ENCODE data around the gene HDGFL2.

Gene HDGFL2

DNA sequence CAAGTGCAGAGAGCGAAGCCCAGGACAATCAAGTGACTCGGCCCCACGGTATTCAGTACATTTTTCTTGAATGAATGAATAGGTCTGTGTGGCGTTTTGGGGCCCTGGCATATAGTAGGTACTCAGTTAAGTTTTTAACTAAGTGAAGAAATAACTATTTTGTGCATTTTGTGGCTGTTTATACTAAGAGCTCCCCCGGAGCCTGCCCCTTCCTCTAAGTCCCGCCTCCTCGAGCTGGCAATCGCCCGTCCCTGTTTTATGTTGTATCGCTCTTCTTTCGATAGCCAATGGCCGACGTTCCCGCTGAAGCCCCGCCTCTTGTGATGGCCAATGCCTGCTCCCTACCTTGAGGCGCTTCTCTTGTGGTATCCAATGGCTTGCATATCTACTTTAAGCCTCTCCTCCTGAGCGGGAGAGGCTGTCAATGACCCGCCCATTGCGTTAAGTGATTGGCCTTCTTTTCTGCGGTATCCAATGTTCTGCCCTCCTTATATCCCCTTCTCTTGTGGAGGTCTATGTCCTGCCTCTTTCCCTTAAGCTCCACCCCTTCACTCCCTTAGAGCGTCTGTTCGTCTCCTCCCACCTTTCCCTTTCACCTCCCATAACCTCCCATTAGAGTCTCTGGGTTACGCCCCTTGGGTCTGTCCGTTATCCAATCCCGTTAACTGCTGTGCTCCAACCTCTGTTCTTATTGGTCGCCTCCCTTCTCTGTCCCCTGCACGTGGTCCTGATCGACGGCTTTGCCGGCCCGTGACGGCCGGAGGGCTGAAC lies 509 bp upstream of the HDGFL2 start:
- peak; percentile 100 for DNase-seq (ENCODE audit: low spot score)

DNA sequence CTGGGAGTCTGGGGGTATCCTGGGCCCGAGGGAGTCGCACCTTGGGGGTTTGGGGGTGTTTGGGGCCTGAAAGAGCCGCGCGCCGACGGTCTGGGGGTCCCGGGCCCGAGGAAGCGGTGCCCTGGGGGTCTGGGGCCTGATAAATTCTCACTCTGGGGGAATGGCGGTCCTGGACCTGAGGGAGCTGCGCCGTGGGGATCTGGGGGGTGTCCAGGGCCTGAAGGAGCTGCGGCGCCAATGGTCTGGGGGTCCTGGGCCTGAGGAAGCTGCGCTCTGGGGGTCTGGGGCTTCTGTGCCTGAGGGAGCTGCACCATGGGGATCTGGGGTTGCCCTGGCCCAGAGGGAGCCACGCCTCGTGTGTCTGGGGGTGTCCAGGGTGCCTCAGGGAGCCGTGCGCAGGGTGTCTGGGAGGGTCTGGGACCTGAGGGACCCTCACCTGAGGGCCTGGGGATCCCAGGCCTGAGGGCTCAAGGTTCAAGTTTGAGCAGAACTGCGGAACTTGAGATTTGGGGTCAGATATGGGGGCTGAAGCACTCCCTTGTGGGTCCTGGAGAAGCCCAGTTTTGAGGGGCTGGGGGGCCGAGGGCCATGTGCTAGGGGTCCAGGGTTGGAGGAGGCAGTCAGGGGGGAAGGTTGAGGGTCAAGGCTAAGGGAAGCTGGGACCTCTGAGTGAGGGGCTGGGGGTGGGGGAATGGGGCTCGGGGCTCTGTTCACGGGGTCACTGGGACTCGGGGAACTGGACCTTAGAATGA lies 1.1 kb downstream of the HDGFL2 start:
- DNase-seq (ENCODE audit: low spot score): no peak

DNA sequence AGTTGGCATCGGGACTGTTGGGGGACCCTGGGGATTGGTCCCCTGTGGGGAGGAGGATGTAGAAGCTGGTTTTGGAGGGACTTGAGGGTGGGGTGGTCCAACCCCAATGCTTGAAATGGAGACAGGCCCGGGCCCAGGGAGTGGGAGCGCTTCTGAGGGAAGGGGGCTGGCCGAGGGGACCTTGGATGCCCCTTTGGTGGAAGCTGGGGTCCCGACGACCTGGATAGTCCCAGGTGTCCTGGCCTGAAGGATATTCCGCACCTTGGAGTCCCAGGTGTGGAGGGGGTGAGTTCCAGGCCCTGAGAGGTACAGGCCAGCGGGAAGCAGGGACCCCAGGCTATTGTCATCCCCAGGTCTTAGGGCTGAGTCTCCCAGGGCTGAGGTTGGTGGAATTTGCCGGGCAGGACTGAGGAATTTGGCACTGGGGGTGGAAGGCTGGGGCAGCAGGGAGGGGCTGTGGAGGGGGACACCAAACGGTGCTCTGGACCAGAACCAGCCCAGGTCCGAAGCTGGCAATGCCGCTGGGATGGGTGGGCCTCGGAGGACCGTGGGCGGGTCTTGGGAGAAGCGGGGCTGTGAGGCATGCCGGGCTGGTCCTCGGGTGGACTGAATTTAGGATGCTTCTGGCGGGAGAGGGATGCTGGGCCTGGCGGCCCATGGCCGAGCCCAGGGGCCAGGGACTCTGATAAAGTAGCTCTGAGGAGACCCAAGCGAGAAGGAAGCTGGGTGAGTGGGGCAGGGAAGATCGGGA lies 1.8 kb downstream of the HDGFL2 start:
- DNase-seq (ENCODE audit: low spot score): no peak

DNA sequence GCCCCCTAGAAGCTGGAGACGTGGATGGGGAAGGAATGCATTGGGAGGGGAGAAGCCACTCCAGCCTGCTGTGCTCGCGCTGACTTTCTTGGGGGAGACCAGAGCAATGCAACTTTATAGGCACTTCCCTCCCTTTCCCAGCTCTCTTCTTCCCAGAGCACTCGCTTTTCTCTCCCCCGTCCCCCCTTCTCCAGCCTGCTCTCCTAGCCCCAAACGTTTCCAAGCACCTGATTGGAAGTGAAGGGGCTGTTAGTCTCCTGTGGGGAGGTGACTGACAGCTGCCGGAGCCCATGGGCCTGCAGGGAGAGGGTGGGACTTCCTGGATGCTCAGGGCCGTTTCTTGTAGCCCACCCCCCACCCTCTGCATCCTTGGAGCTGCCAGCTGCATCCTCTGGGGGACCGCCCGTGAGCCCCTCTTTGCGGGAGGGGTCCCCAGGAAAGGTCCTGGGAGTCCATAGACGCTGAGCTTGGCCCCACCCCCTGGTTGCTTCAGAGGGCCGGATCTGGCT lies 2.5 kb downstream of the HDGFL2 start:
- DNase-seq (ENCODE audit: low spot score): no peak

DNA sequence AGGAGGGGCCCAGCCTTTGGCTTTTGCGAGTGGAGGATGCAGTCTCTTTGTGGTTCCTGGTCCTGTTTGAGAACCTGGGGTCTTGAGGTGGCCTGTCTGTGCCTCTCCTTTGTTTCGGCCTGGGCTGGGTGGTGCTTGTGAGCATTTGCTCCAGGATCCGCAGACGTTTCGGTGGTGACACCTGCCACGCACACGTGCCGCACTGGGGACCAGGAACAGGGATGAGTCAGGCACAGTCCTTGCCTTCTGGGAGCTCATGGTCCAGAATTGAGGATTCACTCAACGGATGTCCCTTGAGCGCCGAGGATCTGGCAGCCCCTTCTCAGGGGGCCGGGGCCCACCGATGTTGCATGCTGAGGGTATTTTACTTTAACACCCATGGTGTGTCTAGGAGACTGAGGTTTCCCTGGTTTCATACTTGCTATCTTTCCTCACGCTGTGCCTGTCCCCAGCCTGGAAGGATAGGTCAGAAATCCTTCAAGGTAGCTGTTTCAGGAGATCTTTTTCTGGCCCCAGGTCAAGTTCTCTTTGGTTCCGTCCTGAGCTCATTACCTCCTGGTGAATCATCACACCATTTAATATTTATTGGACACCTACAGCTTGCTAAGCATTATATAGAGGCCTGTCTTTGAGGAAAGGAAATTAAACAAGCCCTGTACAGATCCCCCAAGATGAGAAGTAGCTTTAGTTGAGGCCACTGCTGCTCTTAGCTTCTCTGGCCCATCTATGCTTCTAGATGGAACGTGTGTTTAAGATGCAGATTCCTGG lies 5.1 kb downstream of the HDGFL2 start:
- no peak for DNase-seq (ENCODE audit: low spot score)

DNA sequence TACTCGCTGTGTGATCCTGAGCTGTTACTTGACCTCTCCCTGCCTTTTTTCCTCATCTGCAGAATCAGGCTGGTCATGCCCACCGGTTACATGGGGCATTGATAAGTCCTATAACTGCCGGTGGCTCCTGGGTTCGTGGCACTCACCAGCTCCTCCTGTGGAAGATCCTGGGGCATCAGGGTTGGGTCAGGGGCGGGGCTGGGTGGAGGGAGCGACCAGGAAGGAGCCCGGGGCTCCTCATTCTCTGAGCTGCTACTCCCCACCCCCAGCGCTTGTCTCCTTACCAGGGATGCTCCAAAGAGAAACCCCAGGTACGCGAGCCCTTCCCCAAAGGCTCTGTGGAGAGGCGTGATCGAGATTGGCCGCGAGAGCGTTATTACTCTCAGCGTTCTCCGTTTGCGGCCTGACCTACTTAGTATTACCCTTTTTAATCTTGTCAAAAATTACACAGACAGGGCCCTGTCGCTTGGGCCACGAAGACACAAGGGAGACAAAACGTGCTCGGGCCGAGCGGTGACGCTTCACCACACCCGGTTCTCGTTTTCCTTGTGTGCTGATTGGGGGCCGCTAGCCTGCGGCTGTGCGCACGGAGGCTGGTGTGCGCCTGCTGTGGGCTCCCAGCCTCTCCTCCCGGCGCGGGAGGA lies 10.7 kb downstream of the HDGFL2 start:
- DNase-seq (ENCODE audit: low spot score): no peak

DNA sequence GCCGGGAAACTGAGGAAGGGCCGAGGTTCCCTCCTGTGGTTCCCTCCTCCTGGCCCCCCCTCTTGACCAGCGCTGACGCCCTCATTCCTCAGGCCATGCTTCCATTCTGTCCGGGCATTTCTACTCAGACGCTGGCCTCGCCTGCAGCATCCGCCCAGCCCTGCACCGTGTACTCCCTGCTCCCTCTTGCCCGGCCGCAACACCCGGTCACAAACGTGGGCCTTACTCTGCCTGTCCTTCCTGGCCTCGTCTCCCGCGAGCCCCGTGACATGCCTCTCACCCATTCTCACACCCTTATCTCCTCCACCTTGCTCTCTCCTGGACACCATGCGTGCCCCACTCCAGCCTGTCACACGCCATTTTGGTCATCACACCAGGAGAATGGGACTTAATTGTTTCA lies 11.3 kb downstream of the HDGFL2 start:
- no peak for DNase-seq (ENCODE audit: low spot score)

DNA sequence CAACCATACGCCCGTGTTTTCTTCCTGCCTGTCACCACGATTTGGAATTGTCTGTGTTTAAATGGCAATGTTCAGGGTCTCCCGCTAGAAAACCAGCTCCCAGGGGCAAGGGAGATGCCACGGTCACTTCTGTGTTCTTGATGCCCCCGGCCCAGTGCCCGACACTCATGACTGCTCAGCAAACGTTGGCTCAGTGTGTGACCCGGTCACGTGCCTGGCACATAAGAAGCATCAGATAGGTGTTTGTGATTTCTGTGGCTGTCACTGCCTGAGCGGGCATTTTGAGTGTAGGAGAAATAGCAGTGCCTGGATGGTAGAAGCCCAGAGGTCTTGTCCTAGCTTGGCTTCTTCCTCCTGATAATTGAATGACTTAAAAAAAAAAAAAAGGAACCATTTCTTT lies 15.5 kb downstream of the HDGFL2 start:
- no peak for DNase-seq (ENCODE audit: low spot score)

DNA sequence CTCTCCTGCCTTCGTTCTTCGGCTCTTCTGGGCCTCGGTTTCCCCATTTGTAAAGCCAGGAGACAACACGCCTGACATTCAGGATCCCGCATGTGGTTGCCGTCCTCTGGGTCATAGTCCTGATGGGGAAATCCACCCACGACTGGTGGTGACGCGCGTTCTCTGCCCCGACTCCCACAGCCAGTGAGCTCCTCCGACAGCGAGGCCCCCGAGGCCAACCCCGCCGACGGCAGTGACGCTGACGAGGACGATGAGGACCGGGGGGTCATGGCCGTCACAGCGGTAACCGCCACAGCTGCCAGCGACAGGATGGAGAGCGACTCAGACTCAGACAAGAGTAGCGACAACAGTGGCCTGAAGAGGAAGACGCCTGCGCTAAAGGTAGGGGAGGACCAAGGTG lies 16.4 kb downstream of the HDGFL2 start:
- no peak for DNase-seq (ENCODE audit: low spot score)

DNA sequence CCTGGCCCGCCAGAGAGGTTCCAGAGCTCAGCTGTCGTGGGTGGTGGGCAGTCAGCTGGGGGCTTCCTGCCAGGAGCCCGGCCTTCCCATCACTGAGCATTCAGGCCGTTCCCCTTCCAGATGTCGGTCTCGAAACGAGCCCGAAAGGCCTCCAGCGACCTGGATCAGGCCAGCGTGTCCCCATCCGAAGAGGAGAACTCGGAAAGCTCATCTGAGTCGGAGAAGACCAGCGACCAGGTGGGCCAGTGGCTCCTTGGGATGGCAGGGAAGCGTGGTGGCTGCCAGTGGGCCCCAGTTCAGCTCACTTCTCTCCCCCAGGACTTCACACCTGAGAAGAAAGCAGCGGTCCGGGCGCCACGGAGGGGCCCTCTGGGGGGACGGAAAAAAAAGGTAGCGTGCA lies 19.3 kb downstream of the HDGFL2 start:
- DNase-seq (ENCODE audit: low spot score): no peak

DNA sequence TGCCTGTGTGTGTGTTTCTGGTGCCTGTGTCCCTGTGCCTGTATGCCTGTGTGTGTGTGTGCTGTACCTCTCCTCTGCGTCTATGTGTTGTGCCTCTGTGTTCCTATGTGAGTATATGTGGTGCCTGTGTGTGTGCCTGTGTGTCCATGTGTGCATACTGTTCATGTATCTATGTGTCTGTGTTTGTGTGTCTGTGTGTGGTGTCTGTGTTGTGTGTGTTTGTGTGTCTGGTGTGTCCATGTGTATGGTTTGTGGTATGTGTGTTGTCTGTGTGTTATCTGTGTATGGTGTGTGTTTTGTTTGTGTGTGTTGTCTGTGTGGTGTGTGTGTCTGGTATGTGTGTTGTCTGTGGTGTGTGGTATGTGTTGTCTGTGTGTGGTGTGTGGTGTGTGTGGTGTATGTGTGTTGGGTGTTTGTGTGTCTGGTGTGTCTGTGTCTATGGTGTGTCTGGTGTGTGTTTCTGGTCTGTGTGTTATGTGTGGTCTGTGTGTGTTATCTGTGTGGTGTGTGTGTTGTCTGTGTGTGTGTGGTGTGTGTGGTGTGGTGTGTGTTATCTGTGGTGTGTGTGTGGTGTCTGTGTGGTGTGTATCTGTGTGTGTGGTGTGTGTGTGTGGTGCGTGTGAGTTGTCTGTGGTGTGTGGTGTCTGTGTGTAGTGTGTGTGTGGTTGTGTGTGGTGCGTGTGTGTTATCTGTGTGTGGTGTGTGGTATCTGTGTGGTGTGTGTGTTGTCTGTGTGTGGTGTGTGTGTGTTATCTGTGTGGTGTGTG lies 20.4 kb downstream of the HDGFL2 start:
- no peak for DNase-seq (ENCODE audit: low spot score)

DNA sequence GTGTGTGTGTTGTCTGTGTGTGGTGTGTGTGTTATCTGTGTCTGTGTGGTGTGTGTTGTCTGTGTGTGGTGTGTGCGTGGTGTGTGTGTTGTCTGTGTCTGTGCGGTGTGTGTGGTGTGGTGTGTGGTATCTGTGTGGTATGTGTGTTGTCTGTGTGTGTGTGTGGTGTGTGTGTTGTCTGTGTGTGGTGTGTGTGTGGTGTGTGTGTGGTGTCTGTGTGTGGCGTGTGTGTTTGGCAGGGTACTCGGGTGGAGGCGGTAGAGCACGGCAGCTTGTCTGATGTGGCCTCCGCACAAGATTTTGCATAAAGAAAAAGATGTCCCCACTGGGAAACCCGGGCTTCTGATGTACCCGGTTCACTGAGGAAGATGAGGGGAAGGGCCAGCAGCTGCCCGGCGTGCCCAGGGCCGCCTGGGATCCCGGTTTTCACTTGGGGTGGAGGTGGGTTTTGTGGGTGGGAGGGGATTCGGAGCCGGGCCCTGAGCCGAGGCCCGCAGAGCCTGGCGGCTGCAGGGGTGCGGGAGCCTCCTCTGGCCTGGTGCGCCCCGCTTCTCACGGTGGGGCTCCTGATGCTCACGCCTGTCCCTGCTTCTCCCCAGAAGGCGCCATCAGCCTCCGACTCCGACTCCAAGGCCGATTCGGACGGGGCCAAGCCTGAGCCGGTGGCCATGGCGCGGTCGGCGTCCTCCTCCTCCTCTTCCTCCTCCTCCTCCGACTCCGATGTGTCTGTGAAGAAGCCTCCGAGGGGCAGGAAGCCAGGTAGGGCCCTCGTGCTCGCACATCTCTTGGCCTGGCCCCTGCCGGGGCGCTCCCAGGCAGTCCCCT lies 21.2 kb downstream of the HDGFL2 start:
- DNase-seq (ENCODE audit: low spot score): no peak

DNA sequence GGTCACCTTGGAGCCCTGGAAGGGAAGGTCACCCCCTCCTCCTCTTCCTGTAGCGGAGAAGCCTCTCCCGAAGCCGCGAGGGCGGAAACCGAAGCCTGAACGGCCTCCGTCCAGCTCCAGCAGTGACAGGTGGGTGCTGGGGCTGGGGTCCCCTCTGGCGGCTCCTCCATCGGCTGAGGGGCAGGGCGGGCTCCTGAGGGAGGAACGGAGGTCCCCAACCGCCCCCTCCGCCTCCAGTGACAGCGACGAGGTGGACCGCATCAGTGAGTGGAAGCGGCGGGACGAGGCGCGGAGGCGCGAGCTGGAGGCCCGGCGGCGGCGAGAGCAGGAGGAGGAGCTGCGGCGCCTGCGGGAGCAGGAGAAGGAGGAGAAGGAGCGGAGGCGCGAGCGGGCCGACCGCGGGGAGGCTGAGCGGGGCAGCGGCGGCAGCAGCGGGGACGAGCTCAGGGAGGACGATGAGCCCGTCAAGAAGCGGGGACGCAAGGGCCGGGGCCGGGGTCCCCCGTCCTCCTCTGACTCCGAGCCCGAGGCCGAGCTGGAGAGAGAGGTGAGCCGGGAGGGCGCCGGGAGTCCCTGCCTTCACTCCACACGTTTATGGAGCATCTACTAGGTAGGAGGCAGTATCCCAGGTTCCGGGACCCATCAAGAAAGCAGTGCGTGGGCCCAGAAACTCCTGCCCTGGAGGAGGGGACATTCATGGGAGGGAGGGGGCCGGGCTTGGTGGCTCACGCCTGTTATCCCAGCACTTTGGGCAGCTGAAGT lies 22.0 kb downstream of the HDGFL2 start:
- DNase-seq (ENCODE audit: low spot score): no peak

DNA sequence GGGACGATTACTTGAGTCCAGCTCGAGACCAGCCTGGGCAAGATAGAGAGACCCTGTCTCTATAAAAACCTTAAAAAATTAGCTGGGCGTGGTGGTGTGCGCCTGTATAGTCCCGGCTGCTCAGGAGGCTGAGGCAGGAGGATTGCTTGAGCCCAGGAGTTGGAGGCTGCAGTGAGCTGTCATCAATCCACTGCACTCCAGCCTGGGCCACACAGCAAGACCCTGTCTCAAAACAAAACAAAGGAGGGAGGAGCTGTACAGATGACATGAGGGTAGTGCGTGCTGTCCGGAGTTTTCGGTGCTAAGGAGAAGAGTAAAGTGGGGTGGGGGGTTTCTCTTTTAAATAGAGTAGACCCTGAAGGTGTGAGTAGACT lies 22.6 kb downstream of the HDGFL2 start:
- no peak for DNase-seq (ENCODE audit: low spot score)

DNA sequence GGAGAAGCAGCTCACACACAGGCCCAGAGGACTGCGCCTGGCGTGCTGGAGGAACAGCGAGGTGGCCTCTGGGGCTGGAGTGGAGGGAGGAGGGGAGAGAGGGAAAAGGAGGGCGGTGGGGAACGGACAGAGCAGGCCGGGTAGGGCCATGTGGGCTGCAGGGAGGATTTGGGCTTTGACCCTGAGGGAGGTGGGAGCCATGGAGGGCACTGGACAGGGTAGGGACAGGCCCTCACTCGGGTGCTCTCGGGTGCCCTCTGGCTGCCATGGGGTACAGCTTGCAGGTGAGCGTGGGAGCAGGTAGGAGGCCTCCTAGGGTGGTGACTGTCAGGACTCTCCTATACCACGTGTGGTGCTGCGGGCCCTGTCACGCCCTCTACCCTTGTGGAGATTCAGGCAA lies 23.4 kb downstream of the HDGFL2 start:
- DNase-seq (ENCODE audit: low spot score): peak; percentile 19

DNA sequence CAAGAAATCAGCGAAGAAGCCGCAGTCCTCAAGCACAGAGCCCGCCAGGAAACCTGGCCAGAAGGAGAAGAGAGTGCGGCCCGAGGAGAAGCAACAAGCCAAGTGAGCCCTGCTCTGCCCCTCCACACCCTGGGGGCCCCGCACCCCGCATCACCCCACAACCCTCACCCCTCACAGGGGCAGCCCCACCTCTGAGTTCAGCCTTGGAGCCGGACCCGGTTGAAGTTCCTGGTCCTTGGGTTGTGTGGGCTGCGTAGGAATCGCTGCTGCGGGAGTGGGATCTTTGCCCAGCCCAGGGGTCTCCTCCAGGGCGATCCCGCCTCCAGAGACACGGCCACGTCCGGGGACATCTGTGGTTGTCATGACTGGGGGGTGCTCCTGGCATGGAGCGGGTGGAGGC lies 24.2 kb downstream of the HDGFL2 start:
- no peak for DNase-seq (ENCODE audit: low spot score)

DNA sequence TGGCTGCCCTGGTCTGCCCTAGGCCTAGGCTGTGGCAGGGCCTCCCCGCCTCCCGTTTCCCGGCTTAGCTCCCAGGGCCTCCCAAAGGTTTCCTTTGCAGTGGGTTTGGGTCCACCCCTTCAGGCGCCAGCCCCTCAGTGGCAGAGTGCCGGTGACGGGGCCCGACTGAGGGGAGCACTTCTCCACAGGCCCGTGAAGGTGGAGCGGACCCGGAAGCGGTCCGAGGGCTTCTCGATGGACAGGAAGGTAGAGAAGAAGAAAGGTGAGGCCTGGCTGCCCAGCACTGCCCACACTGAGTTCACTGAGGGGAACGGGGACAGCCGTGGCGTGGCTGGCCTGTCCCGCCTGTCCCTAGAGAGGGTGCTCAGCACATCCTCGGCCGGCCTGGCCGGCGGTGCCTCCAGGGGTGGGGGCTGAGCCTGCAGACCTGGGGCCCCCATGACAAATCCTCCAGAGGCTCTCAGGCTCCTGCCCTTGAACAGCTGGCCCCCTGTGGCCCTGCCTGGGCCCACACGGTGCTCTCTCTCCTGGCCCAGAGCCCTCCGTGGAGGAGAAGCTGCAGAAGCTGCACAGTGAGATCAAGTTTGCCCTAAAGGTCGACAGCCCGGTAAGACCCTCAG lies 25.8 kb downstream of the HDGFL2 start:
- DNase-seq (ENCODE audit: low spot score): no peak

DNA sequence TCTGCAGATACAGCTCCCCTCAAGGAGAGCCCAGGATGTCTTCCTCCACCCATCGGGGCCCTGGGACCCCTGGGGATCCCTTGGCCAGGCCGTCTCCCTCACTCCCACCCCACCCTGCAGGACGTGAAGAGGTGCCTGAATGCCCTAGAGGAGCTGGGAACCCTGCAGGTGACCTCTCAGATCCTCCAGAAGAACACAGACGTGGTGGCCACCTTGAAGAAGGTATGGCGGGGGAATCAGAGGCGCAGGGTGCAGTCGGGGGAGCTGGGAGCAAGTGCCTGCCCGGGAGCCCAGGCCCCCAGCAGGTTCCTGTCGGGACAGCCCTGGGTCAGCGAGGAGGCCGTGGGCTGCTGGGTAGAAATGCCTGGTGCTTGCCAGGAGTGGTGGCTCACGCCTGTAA lies 26.6 kb downstream of the HDGFL2 start:
- no peak for DNase-seq (ENCODE audit: low spot score)

DNA sequence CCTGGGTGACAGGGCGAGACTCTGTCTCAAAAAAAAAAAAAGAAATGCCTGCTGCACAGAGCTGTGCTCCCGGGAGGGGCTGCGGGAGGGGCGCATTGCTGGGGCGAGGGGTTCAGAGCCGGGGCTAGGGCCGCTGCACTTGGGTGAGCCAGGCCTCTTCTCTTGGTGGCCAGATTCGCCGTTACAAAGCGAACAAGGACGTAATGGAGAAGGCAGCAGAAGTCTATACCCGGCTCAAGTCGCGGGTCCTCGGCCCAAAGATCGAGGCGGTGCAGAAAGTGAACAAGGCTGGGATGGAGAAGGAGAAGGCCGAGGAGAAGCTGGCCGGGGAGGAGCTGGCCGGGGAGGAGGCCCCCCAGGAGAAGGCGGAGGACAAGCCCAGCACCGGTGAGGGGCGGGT lies 27.2 kb downstream of the HDGFL2 start:
- DNase-seq (ENCODE audit: low spot score): no peak

Data from hematopoietic multipotent progenitor cell treated with erythropoietin and hydrocortisone succinate and interleukin-3 and kit ligand, for 15 days (in vitro differentiated cells).